GM21825 (cell line): ENCODE data around the gene UTP3.
"Not testable (repeated sequence)": the region's sequence is repeated elsewhere in the genome, so short reads cannot be mapped to it uniquely, and the experiment has no call there.

Experiments
- ATAC-seq: cut with Tn5 transposase; IDR thresholded peaks from one replicate; pipeline ENCODE4 v1.9.1; 2021; ENCODE audit warnings: mild to moderate bottlenecking, moderate library complexity; ENCODE audit not compliant: unreplicated experiment

The UTP3 gene, protein sequence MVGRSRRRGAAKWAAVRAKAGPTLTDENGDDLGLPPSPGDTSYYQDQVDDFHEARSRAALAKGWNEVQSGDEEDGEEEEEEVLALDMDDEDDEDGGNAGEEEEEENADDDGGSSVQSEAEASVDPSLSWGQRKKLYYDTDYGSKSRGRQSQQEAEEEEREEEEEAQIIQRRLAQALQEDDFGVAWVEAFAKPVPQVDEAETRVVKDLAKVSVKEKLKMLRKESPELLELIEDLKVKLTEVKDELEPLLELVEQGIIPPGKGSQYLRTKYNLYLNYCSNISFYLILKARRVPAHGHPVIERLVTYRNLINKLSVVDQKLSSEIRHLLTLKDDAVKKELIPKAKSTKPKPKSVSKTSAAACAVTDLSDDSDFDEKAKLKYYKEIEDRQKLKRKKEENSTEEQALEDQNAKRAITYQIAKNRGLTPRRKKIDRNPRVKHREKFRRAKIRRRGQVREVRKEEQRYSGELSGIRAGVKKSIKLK

DNA sequence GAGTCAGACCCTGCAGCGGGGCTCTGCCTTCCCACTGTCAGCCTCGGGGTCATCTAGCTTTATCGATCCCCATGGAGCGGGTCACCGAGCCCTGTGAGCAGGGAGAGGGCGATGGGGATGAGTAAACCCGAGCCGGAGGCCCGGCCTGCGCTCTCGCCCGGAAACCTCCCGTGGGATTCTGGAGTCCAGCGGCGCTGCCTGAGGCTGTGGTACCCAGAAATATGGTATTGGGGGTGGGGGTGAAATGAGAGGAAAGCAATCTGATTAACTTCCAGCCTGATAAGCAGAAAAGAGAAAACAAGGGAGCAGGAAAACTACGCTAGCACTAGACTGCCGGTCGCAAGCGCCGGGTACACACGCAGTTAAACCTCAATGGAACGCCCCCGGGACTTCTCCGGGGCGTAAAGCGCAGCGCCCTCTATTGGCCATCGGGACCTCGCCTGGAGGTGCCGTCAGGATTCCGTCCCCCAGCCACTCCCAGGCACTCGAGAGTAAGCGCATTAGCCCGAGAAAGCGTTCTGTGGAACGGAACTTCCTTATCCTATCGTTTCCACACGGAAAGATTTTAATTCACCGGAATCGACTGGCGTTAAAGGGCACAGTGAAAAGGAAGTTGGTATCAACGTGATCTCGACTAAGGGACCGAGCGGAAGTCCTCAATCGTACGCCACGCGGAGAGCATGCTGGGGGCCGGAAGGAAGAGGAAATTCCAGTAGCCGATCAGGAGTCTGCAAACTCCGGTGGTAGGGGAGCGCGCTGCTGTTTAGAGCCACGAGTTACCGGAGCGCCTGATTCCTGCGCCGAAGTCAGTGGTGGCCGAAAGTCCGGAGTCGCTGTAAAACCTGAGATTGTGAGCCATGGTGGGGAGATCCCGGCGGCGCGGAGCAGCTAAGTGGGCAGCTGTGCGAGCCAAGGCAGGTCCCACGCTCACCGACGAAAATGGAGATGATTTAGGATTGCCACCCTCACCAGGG, at the start of gene UTP3:
Gene UTP3 (plus strand): TSS at position 712 of the 974 bp plus-strand sequence. CDS start 146 bp downstream, at position 858.
- peak; percentile 91 for ATAC-seq

DNA sequence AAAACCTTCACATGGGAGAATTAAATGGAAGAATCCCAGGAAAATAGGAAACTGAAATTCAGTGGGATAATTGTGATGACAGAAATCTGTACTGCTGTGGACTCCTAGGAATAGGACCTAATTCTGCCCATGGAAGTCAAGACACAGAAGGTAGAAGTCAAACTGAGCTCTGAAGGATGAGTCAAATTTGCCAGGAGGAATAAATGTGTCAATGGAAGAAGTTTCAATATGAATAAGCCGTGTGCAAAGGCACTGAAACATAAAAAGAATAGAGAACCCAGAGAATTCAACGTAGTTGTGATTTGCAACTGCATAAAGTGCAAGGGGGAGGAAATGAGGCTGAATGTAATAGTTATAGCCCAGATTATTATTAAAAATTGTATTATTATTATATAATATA, 48.1 kb upstream of the UTP3 start:
- no peak for ATAC-seq

GRCh38 chr4:70650741-70651140, 37.6 kb upstream of the UTP3 start:
- not testable (repeated sequence) for ATAC-seq

- peak; percentile 45 for ATAC-seq
Measured at GRCh38 chr4:70651864-70652506, 36.3 kb upstream of the UTP3 start.

DNA sequence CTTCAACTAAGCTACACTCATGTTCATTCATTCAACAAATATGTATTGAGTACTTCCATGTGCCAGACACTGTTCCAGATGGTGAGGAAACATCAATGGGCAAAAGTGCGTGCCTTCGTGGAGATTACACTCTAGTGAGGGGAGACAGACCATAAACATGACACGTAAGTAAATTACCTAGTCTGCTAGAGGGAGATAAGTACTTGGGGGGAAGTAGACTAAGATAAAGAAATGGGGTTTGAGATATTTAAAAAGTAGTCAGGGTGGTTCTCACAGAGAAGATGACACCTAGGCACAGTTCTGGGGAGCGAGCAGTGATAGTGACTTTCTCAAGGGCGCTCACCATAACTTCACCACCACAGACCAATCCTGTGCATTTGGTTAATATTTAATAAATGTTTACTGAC, 33.7 kb upstream of the UTP3 start:
- no peak for ATAC-seq

DNA sequence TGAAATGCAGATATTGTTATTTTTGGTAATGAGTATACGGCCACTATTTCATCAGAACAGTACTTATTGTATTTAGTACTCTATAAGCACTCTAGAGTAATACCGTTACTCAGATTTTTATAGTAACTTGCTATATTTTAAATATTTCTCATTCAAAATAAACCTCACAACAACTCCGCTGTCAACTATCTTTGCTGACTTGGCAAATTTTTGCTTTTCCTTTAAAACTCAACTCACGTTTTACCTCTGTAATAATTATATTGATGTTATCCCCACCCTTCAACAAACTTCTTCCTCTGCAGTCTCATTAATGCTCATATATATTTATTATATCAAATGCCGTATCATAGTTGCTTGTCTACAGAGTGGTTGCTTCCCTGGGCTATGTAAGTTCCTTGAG, 31.0 kb upstream of the UTP3 start:
- no peak for ATAC-seq

DNA sequence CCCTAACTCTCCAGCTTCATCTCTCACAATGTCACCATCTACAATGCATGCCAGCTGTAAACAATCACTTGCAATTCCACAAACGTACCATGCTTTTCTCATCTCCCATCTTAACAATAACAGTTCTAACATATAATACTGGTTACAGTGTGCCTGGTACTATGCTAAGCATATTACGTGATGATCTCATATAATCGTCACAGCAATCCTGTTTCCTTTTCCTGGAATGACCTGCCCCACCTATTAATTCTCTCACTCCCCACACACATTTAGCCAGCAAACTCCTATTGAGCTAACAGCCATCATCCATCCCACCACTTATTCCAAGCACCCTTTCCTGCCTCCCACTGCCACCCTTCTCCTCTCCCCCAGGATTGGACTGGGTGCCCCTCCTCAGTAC, 29.9 kb upstream of the UTP3 start:
- no peak for ATAC-seq

- no peak for ATAC-seq
Measured at GRCh38 chr4:70660106-70660505, 28.2 kb upstream of the UTP3 start.

DNA sequence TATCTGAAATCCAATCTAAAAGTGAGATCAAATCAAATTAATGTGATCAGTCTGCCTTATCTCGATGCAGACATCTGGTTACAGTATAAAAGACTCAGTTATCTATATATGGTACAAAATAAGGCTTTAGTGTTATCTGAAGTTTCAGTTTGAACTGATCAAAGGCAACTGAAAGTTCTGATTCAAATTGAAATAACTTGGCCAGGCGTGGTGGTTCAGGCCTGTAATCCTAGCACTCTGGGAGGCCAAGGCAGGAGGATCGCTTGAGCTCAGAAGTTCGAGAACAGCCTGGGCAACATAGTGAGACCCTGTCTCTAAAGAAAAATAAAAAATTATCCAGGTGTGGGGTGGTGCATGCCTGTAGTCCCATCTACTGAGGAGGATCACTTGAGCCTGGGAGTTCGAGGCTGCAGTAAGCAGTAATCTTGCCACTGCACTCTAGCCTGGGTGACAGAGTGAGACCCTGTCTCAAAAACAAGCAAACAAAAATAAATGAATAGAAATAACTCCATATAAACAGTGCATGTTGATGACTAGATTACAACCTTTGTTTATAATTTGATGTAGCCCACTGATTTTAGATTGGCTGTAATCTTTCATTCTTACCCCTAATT, 26.9 kb upstream of the UTP3 start:
- ATAC-seq, result peak; percentile 65

DNA sequence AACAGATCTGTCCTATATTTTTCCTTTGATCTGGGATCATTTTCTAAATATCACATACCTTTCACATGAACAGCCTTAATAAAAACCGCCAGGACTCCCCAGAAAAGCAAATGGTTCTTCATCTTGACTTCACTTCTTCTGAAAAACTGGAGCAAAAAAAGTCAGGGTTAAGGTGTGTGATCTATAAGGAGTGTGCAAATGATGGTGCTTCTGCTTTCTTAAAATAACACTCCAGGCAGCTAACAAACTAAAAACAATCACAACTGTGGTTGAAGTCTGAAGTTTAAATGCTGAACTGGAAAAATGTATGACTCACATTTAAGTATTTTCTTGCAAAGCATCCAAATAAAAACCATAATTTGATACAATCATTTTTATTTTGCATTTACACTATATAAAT, 22.0 kb upstream of the UTP3 start, which contains the start of gene JCHAIN:
Gene JCHAIN (minus strand): TSS at position 140 of the 400 bp plus-strand sequence. CDS start 18 bp downstream, at position 122.
- ATAC-seq, result no peak

DNA sequence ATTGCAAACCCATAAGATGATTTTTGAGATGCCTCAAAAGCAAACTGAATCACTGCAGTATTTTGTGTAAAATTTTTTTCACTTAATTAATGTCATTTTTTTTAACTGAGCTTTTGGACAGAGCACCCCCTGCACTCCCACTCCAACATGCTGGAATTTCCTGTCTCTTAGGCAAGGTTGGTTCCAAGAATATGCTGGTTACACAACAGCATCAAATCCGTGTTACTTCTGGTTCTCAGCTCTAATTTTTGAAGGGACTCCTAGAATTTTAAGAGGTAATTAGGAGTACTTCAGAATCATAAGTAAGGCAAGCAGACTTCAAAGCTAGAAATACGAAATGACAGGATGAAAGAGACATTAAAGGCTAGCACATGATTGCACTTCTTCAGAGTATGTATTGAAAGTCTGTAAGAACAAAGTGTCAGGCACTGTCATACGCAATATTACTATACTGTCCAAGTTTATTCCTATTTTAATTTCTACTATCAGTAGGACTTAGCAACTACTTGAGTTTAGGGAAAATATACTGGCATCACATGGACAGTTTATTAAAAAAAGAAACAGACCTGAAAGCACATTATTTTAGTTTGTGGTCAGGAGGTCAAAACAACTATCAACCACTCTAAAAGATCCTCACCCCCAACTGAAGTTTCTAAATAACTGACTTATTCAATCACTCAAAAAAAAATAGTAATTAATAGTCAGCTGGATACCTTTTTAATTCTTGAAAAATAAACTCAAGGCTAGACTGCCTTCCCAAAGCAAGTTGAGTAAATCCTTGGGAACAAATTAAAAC, 20.4 kb upstream of the UTP3 start:
- ATAC-seq, result no peak

DNA sequence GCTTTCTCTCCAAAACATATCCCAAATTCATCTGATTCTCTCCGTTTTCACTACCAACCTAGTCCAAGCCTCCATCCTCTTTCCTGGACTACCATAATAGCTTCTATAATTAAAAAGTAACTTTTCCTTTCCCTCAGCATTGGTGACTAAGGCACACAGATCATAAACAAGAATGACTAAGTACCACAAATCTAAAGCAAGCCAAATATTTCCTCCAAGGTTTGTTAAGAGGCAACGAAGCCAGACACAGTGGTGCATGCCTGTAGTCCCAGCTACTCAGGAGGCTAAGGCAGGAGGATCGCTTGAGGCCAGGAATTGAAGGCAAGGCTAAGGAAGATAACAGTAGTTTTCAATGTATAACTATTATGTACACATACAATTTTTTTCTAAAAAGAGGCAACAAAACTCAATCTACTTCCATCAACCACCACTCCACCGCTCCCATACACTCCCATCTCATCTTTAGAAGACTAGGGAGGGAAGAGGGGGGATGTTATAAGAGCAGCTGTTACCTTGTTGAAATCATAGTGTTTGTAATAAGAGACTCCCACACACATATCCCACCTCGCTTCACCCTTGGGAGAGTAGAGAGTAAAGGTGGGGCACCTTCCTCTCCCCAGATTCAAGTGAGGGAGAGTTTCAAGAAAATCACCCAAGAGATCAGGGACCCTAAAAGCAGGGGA, 17.9 kb upstream of the UTP3 start:
- no peak for ATAC-seq

DNA sequence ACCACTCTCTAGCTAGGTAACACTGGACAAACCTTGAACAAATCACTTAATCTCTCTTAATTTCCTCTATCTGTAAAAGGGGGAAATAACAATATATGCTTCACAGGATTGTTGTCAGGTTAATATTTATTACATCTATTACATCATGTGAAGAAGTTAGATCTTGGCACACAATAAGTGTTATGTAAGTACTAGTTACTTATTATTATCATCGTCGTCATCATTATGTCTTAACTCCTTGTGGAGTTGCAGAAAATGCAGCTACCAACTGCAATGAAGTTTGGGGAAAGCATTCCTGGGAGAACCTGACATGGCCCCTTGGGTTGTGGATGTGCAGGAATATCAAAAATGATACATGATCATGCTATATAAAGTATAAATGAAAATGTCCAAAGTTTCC, 17.2 kb upstream of the UTP3 start:
- ATAC-seq, result no peak

- ATAC-seq, result no peak
Measured at GRCh38 chr4:70674191-70674590, 14.1 kb upstream of the UTP3 start.

- no peak for ATAC-seq
Measured at GRCh38 chr4:70674731-70675130, 13.6 kb upstream of the UTP3 start.

DNA sequence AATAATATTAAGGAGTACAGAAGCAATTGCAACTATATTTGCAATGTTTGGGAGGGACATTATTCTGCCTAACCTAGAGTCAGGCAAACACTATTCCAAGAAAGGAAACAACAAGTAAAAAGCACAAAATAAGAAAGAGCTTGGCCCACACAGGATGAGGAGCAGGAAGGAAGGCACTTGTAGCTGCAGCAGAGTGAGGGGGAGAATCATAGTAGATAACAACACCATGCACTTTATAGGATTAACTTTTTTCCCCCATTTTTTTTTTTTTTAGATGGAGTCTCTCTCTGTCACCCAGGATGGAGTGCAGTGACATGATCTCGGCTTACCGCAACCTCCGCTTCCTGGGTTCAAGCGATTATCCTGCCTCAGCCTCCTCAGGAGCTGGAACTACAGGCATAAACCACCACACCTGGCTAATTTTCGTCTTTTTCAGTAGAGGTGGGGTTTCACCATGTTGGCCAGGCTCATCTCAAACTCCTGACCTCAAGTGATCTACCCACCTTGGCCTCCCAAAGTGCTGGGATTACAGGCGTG, 11.7 kb upstream of the UTP3 start:
- ATAC-seq, result no peak

DNA sequence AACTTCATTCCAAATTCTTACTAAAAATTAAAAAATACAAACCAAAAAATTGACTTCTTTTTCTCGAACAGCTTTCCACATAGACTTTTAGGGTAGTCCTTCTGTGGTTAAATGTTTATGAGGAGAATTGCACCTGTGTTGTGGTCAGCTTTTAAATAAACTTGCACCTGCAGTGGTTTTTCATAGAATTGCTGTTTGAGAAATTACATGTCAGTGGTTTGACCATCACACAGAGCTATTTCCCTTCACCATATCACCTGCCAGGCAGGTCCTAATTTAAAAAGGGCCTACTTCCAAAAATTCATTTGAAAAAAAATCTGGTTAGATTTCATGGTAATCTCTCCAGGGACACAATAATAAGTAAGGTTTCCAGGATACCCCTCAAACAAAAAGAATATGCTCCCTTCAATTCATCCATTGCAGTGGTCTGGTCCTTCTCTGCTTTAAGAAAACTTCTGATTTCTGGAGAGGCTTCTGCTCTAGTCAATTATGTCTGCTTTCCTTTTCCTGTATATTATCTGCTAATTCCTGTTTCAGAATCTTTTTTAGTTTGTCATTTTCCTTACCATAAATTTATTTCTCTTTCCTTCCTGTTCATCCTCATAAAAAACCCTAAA, 9.8 kb upstream of the UTP3 start:
- ATAC-seq, result peak; percentile 75

GRCh38 chr4:70680934-70681333, 7.4 kb upstream of the UTP3 start:
- ATAC-seq, result no peak
